NCI-H774 (cell line): Measurements from ENCODE around the gene ABLIM1.

Source experiments
- DNase-seq: peaks from one replicate; lab custom pipeline; 2025; lab: John Stamatoyannopoulos, UW

Gene ABLIM1

GRCh38 chr10:114406455-114406854 lies 251.6 kb downstream of the ABLIM1 start:
- DNase-seq = no peak

GRCh38 chr10:114405011-114405350 lies 253.1 kb downstream of the ABLIM1 start:
- DNase-seq = no peak

- DNase-seq = no peak
Observed at GRCh38 chr10:114404171-114405010, 253.7 kb downstream of the ABLIM1 start, which contains the start of gene AFAP1L2. Gene AFAP1L2 (minus strand): TSS chr10:114404502. CDS start chr10:114404455, 47 bp downstream.

- no peak for DNase-seq
Observed at GRCh38 chr10:114403541-114404161, 254.4 kb downstream of the ABLIM1 start.

- no peak for DNase-seq
Observed at GRCh38 chr10:114402871-114403540, 255.1 kb downstream of the ABLIM1 start.

GRCh38 chr10:114402233-114402632 lies 255.8 kb downstream of the ABLIM1 start:
- DNase-seq = no peak

- no peak for DNase-seq
Observed at GRCh38 chr10:114401195-114401791, 256.8 kb downstream of the ABLIM1 start.

GRCh38 chr10:114400091-114400490 lies 258.0 kb downstream of the ABLIM1 start:
- no peak for DNase-seq

GRCh38 chr10:114399576-114399975 lies 258.5 kb downstream of the ABLIM1 start:
- DNase-seq = no peak

- DNase-seq = no peak
Observed at GRCh38 chr10:114398587-114399331, 259.3 kb downstream of the ABLIM1 start.

GRCh38 chr10:114397651-114398145 lies 260.4 kb downstream of the ABLIM1 start:
- DNase-seq = no peak

GRCh38 chr10:114396464-114396863 lies 261.6 kb downstream of the ABLIM1 start:
- no peak for DNase-seq

GRCh38 chr10:114395366-114396022 lies 262.6 kb downstream of the ABLIM1 start:
- no peak for DNase-seq

GRCh38 chr10:114394531-114394930 lies 263.5 kb downstream of the ABLIM1 start:
- DNase-seq = no peak

GRCh38 chr10:114393886-114394285 lies 264.2 kb downstream of the ABLIM1 start:
- DNase-seq = no peak

- DNase-seq = no peak
Observed at GRCh38 chr10:114393482-114393881, 264.6 kb downstream of the ABLIM1 start.

GRCh38 chr10:114392112-114392835 lies 265.8 kb downstream of the ABLIM1 start:
- DNase-seq = no peak

- no peak for DNase-seq
Observed at GRCh38 chr10:114391599-114391998, 266.5 kb downstream of the ABLIM1 start.

GRCh38 chr10:114389426-114389825 lies 268.6 kb downstream of the ABLIM1 start:
- DNase-seq = no peak

- no peak for DNase-seq
Observed at GRCh38 chr10:114388275-114388674, 269.8 kb downstream of the ABLIM1 start.
